H1 (cell line): ENCODE measurements around the gene STK11. TPM values are rescaled to one million over a fixed set of nuclear protein-coding genes. Genes with fewer than 3 reads are reported as not detected.

Experiments used
- CTCF ChIA-PET: fragments of 300-600 bp; sonication (Branson Sonifier 250); formaldehyde crosslinking; loops from one replicate; lab custom pipeline; 2021; ENCODE audit not compliant: partially characterized antibody; lab: Charles Lee
- POLR2A ChIA-PET: fragments of 300-600 bp; sonication (Branson Sonifier 250); formaldehyde crosslinking; loops from one replicate; lab custom pipeline; 2021; ENCODE audit warnings: inconsistent platforms; ENCODE audit not compliant: partially characterized antibody; lab: Charles Lee
- DNase-seq, 2 experiments: peaks; one replicate each; pipeline versions ENCODE4 v3.0.0 to v3.0.0-alpha.2; 2010 to 2022; ENCODE audit warnings: low spot score in 2 of 2, low read depth in 1 of 2, mixed read lengths in 1 of 2
- FAIRE-seq: peaks from 2 replicates; lab custom pipeline; 2011; peaks lifted over from hg19 to GRCh38; lab: Jason Lieb, UNC
- H2AFZ ChIP-seq: 2 replicates; pipeline ENCODE4 v1.8.1; 2012; ENCODE audit warnings: low read length, inconsistent platforms
- H2AK5ac ChIP-seq: 2 replicates; pipeline ENCODE4 v1.6.1; 2013; ENCODE audit warnings: low read depth, low read length
- H2BK120ac ChIP-seq: replicated peaks from 2 replicates; pipeline ENCODE3; 2013; ENCODE audit warnings: low read depth, low read length, inconsistent platforms
- H2BK12ac ChIP-seq: 2 replicates; pipeline ENCODE4 v1.6.1; 2013; ENCODE audit warnings: low read depth, low read length
- H2BK15ac ChIP-seq: 2 replicates; pipeline ENCODE4 v1.6.1; 2013; ENCODE audit warnings: low read length
- H2BK20ac ChIP-seq: 2 replicates; pipeline ENCODE4 v1.6.1; 2013; ENCODE audit warnings: low read length
- H2BK5ac ChIP-seq: 2 replicates; pipeline ENCODE4 v1.6.1; 2013; ENCODE audit warnings: low read depth, low read length
- H3K14ac ChIP-seq: 2 replicates; pipeline ENCODE4 v1.6.1; 2013; ENCODE audit warnings: inconsistent platforms; ENCODE audit not compliant: insufficient read length
- H3K18ac ChIP-seq: 2 replicates; pipeline ENCODE4 v1.6.1; 2013; ENCODE audit warnings: low read length; ENCODE audit errors: extremely low read depth
- H3K23ac ChIP-seq: 2 replicates; pipeline ENCODE4 v1.6.1; 2013; ENCODE audit warnings: inconsistent platforms; ENCODE audit not compliant: insufficient read length
- H3K23me2 ChIP-seq: 2 replicates; pipeline ENCODE4 v1.6.1; 2013; ENCODE audit warnings: low read depth, low read length
- H3K27ac ChIP-seq: 2 replicates; pipeline ENCODE4 v1.6.1; 2011; ENCODE audit warnings: low read depth, low read length, inconsistent platforms
- H3K27me3 ChIP-seq, 4 experiments: replicated peaks in 1 of 4; 1 replicate in 1 of 4; 2 replicates in 3 of 4; pipeline versions ENCODE4 v1.6.1 to v1.8.1; 2011 to 2013; ENCODE audit warnings: low read length in 3 of 4, mild to moderate bottlenecking in 3 of 4, inconsistent platforms in 2 of 4, mixed read lengths in 2 of 4, moderate library complexity in 1 of 4; ENCODE audit not compliant: control insufficient read depth in 3 of 4, insufficient read depth in 3 of 4; ENCODE audit errors: extremely low read depth in 1 of 4
- H3K36me3 ChIP-seq, 4 experiments: 2 replicates each; pipeline versions ENCODE4 v1.6.1 to v1.8.1; 2011 to 2013; ENCODE audit warnings: mild to moderate bottlenecking in 4 of 4, low read length in 3 of 4, moderate library complexity in 2 of 4, control low read depth in 1 of 4, inconsistent platforms in 1 of 4; ENCODE audit not compliant: insufficient read depth in 4 of 4, control insufficient read depth in 2 of 4
- H3K4ac ChIP-seq: replicated peaks from 2 replicates; pipeline ENCODE3; 2013; ENCODE audit warnings: low read length, low read depth, mixed read lengths, inconsistent platforms; ENCODE audit not compliant: insufficient read length
- H3K4me1 ChIP-seq, 4 experiments: replicated peaks in 1 of 4; 1 replicate in 1 of 4; 2 replicates in 3 of 4; pipeline versions ENCODE4 v1.6.1 to v1.8.1; 2011 to 2013; ENCODE audit warnings: low read length in 3 of 4, inconsistent platforms in 2 of 4, mixed read lengths in 1 of 4; ENCODE audit not compliant: insufficient read depth in 4 of 4, control insufficient read depth in 3 of 4
- H3K4me2 ChIP-seq, 2 experiments: 2 replicates each; pipeline versions ENCODE4 v1.6.1 to v1.8.1; 2011 to 2013; ENCODE audit warnings: low read depth in 2 of 2, low read length in 2 of 2, control low read depth in 1 of 2, inconsistent platforms in 1 of 2, mild to moderate bottlenecking in 1 of 2; ENCODE audit not compliant: insufficient read depth in 1 of 2
- H3K4me3 ChIP-seq, 4 experiments: fragments of 200-600, 300-600 bp in 1 of 4; sonication (generic), shearing (Covaris generic), sonication (Bioruptor Twin) in 1 of 4; 2 replicates each; pipeline versions ENCODE4 v1.5.1 to v1.8.1; 2011 to 2016; ENCODE audit warnings: low read length in 4 of 4, low read depth in 3 of 4, control low read depth in 2 of 4, inconsistent platforms in 2 of 4, mild to moderate bottlenecking in 2 of 4, mixed read lengths in 1 of 4, moderate library complexity in 1 of 4; ENCODE audit not compliant: insufficient read depth in 2 of 4; ENCODE audit errors: extremely low read depth in 1 of 4
- H3K56ac ChIP-seq: replicated peaks from 2 replicates; pipeline ENCODE3; 2013; ENCODE audit warnings: low read depth, mild to moderate bottlenecking, mixed read lengths, low read length, inconsistent platforms; ENCODE audit not compliant: insufficient read length
- H3K79me1 ChIP-seq: 2 replicates; pipeline ENCODE4 v1.6.1; 2013; ENCODE audit warnings: low read depth, low read length, control low read depth
- H3K79me2 ChIP-seq, 2 experiments: 2 replicates each; pipeline versions ENCODE4 v1.6.1 to v1.8.1; 2012 to 2013; ENCODE audit warnings: low read length in 2 of 2, mild to moderate bottlenecking in 2 of 2, inconsistent platforms in 1 of 2; ENCODE audit not compliant: insufficient read depth in 2 of 2, control insufficient read depth in 1 of 2
- H3K9ac ChIP-seq, 4 experiments: replicated peaks in 1 of 4; 1 replicate in 1 of 4; 2 replicates in 3 of 4; pipeline versions ENCODE4 v1.6.1 to v1.8.1; 2011 to 2013; ENCODE audit warnings: low read depth in 3 of 4, low read length in 3 of 4, control low read depth in 2 of 4, mild to moderate bottlenecking in 2 of 4, moderate library complexity in 2 of 4, inconsistent platforms in 1 of 4; ENCODE audit errors: extremely low read depth in 1 of 4
- H3K9me3 ChIP-seq, 2 experiments: 2 replicates each; pipeline versions ENCODE4 v1.6.1 to v1.8.1; 2012 to 2013; ENCODE audit warnings: mild to moderate bottlenecking in 2 of 2, moderate library complexity in 2 of 2, control low read depth in 1 of 2, inconsistent platforms in 1 of 2, low read depth in 1 of 2, low read length in 1 of 2, mixed read lengths in 1 of 2; ENCODE audit not compliant: insufficient read depth in 2 of 2
- H4K20me1 ChIP-seq, 2 experiments: replicated peaks in 1 of 2; 2 replicates each; pipeline versions ENCODE3 to v1.8.1; 2011 to 2013; ENCODE audit warnings: inconsistent platforms in 2 of 2, low read length in 2 of 2, mild to moderate bottlenecking in 1 of 2; ENCODE audit not compliant: insufficient read depth in 2 of 2, control insufficient read depth in 1 of 2
- H4K5ac ChIP-seq: 2 replicates; pipeline ENCODE4 v1.6.1; 2013; ENCODE audit warnings: low read length, low read depth, mixed read lengths, inconsistent platforms; ENCODE audit not compliant: insufficient read length
- H4K8ac ChIP-seq: 2 replicates; pipeline ENCODE4 v1.8.0; 2013; ENCODE audit warnings: mild to moderate bottlenecking, moderate library complexity, low read length, inconsistent platforms; ENCODE audit not compliant: insufficient read depth; ENCODE audit errors: extremely low read depth
- H4K91ac ChIP-seq: replicated peaks from 2 replicates; pipeline ENCODE3; 2013; ENCODE audit warnings: low read length, mixed read lengths, inconsistent platforms; ENCODE audit not compliant: insufficient read length
- ASH2L ChIP-seq: fragments of 200-600, 300-600 bp; sonication (generic); IDR thresholded peaks from one replicate; pipeline ENCODE4 v1.7.1; 2017; ENCODE audit warnings: low read length
- ATF3 ChIP-seq: IDR thresholded peaks from 2 replicates; pipeline ENCODE4 v1.6.1; 2011; ENCODE audit warnings: low read depth, mild to moderate bottlenecking, low read length; ENCODE audit not compliant: insufficient read depth
- GABPA ChIP-seq: IDR thresholded peaks from 2 replicates; pipeline ENCODE4 v1.6.1; 2011; ENCODE audit warnings: mild to moderate bottlenecking, low read length, moderate library complexity, borderline replicate concordance; ENCODE audit not compliant: insufficient read depth
- HDAC2 ChIP-seq, 2 experiments: fragments of 300-600 bp in 1 of 2; sonication (generic) in 1 of 2; IDR thresholded peaks; 2 replicates each; pipeline ENCODE4 v1.6.1; 2011 to 2012; ENCODE audit warnings: low read depth in 2 of 2, low read length in 2 of 2, mild to moderate bottlenecking in 2 of 2, moderate library complexity in 2 of 2, borderline replicate concordance in 1 of 2, inconsistent platforms in 1 of 2
- RXRA ChIP-seq: IDR thresholded peaks from 2 replicates; pipeline ENCODE4 v1.6.1; 2011; ENCODE audit warnings: low read depth, mild to moderate bottlenecking, low read length, moderate library complexity; ENCODE audit not compliant: insufficient read depth
- SIRT6 ChIP-seq: IDR thresholded peaks from one replicate; pipeline ENCODE4 v1.7.1; 2012; ENCODE audit warnings: low read length, inconsistent platforms
- WGBS, 2 experiments: shearing (Covaris generic) in 1 of 2; methylation state at CpG; one replicate each; pipeline versions ENCODE4 v1.1.6 to v1.1.7; 2013 to 2015; ENCODE audit warnings: low lambda C conversion rate in 2 of 2, mixed read lengths in 2 of 2, inconsistent platforms in 1 of 2, low coverage in 1 of 2, missing lambda C conversion rate in 1 of 2; ENCODE audit not compliant: insufficient replicate concordance in 2 of 2, insufficient coverage in 1 of 2, insufficient read length in 1 of 2; ENCODE audit errors: extremely low coverage in 1 of 2, missing lambda C conversion rate in 1 of 2; 5-methylcytosine and 5-hydroxymethylcytosine counted together
- polyA plus RNA-seq, 7 experiments: library from polyadenylated mRNA; depleted of rRNA in 3 of 7; stranded (reverse) in 5 of 7; unstranded in 2 of 7; fragments of >200 nt in 5 of 7; fragments of 200-250 nt in 2 of 7; gene quantifications; 1 replicate in 5 of 7; 2 replicates in 1 of 7; 4 replicates in 1 of 7; pipeline versions ENCODE4 v1.2.1 to v1.2.3, GENCODE V29; 2011 to 2013; ENCODE audit warnings: missing spikeins in 2 of 7, mixed read lengths in 2 of 7
- total RNA-seq: library from RNA; stranded (reverse); fragmentation: NEBNext Ultra II Directional; extraction: Animal tissue kit (Norgen Biotek cat#: 25700); gene quantifications from 2 replicates; pipeline ENCODE4 v1.2.1, GENCODE V29; 2021
- TF ChIP-seq, protein P1 (sequence below), 3 experiments: IDR thresholded peaks; 1 replicate in 2 of 3; 2 replicates in 1 of 3; pipeline versions ENCODE4 v1.5.1 to v1.6.1; 2011; ENCODE audit warnings: low read length in 3 of 3, mild to moderate bottlenecking in 3 of 3, inconsistent platforms in 2 of 3, low read depth in 1 of 3, moderate library complexity in 1 of 3; ENCODE audit not compliant: insufficient read depth in 1 of 3; ENCODE audit errors: control extremely low read depth in 1 of 3

The STK11 gene
- total and polyA plus RNA-seq, 2 of the 8 experiments (the other 6 are each of a cell fraction or from before 2014, with no cell fraction given), result 45.3 to 70.7 TPM

GRCh38 chr19:1269478-1270212 lies 64.1 kb downstream of the STK11 start:
- peak in 1 of 2 experiments; percentile 91 for DNase-seq
- peaks cover 4 to 54% (median 39%) of the 10 kb centered on the region in 4 experiments for H3K4me1 ChIP-seq
- H4K91ac ChIP-seq, result peak overlapping the region; percentile 96
- POLR2A ChIA-PET, result interaction anchor here (0.6 to 19.4 kb wide), 84 partner anchors 6 to 765 kb away, joined by 3 to 456 read pairs (median 6); partner anchors contain the start of genes ABCA7, ARHGAP45, ATP5F1D and BSG
- 0 out of 2 replicates have a peak overlapping the region, but pooled peaks have one; percentile 67 for H2AK5ac ChIP-seq
- peaks cover 0 to 10% (median 5%) of the 10 kb centered on the region in 4 experiments; a peak in 4 of 7 replicates for H3K27me3 ChIP-seq
- H3K9me3 ChIP-seq, result no peaks in the 10 kb centered on the region
- no peak overlapping the region for H3K14ac ChIP-seq
- H3K4ac ChIP-seq, result peak overlapping the region; percentile 48
- H3K27ac ChIP-seq, result peak overlapping the region; percentile 98
- H4K8ac ChIP-seq, result peak overlapping the region; percentile 99
- H3K79me2 ChIP-seq, result peaks cover 5 to 32% of the 10 kb centered on the region in 2 experiments
- H3K36me3 ChIP-seq, result peaks cover 33 to 42% (median 39%) of the 10 kb centered on the region in 4 experiments
- peaks cover 22% of the 10 kb centered on the region; the same call in 1 of the 2 replicates for H3K23me2 ChIP-seq
- peak overlapping the region; percentile 83 to 99 for H3K4me2 ChIP-seq
- peak overlapping the region; percentile 74 to 95 (median 90) for H3K4me3 ChIP-seq
- peak overlapping the region; percentile 98 for H4K5ac ChIP-seq
- H4K20me1 ChIP-seq, result peaks cover 7 to 25% of the 10 kb centered on the region in 2 experiments
- H2BK120ac ChIP-seq, result no peak overlapping the region
- peak overlapping the region; percentile 90 for H3K18ac ChIP-seq
- no peak for FAIRE-seq
- CTCF ChIA-PET, result interaction anchor here (1.0 to 15.9 kb wide), 3 partner anchors 10 to 136 kb away, joined by 3 to 212 read pairs (median 4); partner anchors contain the start of gene ATP5F1D
- peak overlapping the region; percentile 30; the same call in 1 of the 2 replicates for H2BK12ac ChIP-seq
- H2BK5ac ChIP-seq, result peak overlapping the region; percentile 72
- no peak overlapping the region for H2AFZ ChIP-seq
- WGBS, 2 experiments, result 3% methylated on average over 49 of the region's 64 CpGs; no CpG with 5 or more reads in 1 of the 2 experiments
- no peak overlapping the region for H2BK20ac ChIP-seq
- peaks cover 17% of the 10 kb centered on the region for H3K79me1 ChIP-seq
- no peak overlapping the region for H3K23ac ChIP-seq
- peak overlapping the region; percentile 69 for H3K56ac ChIP-seq
- peak overlapping the region; percentile 91 to 100 (median 97) for H3K9ac ChIP-seq
- no peak overlapping the region for H2BK15ac ChIP-seq
- TF ChIP-seq GABPA (no peak), ASH2L (no peak), ATF3 (0 out of 2 replicates have a peak, but pooled peaks have one; percentile 39), SIRT6 (no peak), HDAC2 (IDR thresholded peaks at IDR 0.05; ENCODE audit: borderline replicate concordance in 1 of 2, low read depth in 2 of 2, low read length in 2 of 2) (no peak), RXRA (no peak)
- TF ChIP-seq, protein P1, sequence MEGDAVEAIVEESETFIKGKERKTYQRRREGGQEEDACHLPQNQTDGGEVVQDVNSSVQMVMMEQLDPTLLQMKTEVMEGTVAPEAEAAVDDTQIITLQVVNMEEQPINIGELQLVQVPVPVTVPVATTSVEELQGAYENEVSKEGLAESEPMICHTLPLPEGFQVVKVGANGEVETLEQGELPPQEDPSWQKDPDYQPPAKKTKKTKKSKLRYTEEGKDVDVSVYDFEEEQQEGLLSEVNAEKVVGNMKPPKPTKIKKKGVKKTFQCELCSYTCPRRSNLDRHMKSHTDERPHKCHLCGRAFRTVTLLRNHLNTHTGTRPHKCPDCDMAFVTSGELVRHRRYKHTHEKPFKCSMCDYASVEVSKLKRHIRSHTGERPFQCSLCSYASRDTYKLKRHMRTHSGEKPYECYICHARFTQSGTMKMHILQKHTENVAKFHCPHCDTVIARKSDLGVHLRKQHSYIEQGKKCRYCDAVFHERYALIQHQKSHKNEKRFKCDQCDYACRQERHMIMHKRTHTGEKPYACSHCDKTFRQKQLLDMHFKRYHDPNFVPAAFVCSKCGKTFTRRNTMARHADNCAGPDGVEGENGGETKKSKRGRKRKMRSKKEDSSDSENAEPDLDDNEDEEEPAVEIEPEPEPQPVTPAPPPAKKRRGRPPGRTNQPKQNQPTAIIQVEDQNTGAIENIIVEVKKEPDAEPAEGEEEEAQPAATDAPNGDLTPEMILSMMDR (IDR thresholded peaks at IDR 0.05; ENCODE audit: control extremely low read depth in 1 of 3, insufficient read depth in 1 of 3, low read depth in 1 of 3, low read length in 3 of 3), result peak in 1 of 3 experiments; percentile 4; a peak in 1 of 4 replicates
